HG03575 (cell line): Measurements from ENCODE around the gene PTGDR.

Experiments
- ATAC-seq: cut with Tn5 transposase; IDR thresholded peaks from one replicate; pipeline ENCODE4 v1.9.1; 2021; ENCODE audit not compliant: unreplicated experiment, insufficient number of reproducible peaks, low FRiP score; ENCODE audit errors: extremely low read depth

The PTGDR gene, protein sequence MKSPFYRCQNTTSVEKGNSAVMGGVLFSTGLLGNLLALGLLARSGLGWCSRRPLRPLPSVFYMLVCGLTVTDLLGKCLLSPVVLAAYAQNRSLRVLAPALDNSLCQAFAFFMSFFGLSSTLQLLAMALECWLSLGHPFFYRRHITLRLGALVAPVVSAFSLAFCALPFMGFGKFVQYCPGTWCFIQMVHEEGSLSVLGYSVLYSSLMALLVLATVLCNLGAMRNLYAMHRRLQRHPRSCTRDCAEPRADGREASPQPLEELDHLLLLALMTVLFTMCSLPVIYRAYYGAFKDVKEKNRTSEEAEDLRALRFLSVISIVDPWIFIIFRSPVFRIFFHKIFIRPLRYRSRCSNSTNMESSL

DNA sequence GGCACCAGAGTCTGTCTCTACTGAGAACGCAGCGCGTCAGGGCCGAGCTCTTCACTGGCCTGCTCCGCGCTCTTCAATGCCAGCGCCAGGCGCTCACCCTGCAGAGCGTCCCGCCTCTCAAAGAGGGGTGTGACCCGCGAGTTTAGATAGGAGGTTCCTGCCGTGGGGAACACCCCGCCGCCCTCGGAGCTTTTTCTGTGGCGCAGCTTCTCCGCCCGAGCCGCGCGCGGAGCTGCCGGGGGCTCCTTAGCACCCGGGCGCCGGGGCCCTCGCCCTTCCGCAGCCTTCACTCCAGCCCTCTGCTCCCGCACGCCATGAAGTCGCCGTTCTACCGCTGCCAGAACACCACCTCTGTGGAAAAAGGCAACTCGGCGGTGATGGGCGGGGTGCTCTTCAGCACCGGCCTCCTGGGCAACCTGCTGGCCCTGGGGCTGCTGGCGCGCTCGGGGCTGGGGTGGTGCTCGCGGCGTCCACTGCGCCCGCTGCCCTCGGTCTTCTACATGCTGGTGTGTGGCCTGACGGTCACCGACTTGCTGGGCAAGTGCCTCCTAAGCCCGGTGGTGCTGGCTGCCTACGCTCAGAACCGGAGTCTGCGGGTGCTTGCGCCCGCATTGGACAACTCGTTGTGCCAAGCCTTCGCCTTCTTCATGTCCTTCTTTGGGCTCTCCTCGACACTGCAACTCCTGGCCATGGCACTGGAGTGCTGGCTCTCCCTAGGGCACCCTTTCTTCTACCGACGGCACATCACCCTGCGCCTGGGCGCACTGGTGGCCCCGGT is at the start of gene PTGDR:
TSS of gene PTGDR (plus strand) at position 198 of the 778 bp plus-strand sequence. CDS start at position 315, 117 bp downstream.
- no peak for ATAC-seq

DNA sequence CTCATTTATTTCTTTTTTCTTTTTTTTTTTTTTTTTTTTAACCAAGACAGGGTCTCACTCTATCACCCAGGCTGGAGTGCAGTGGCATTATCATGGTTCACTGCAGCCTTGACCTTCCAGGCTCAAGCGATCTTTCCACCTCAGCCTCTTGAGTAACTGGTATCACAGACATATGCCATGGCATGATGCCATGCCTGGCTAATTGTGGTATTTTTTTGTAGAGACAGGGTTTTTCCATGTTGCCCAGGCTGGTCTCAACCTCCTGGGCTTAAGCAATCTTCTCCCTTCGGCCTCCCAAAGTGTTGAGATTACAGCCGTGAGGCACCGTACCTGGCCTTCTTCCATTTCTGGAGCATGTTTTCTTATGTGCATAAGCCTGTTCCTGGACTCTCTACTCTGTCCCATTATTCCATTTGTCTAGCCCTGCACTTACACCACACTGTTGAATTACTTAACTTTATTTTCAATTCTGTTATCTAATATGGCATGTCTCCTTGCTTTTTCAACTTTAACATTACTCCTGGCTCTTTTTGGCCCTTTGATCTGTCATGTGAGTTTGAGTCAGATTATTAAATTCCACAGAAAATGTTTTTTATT is 47.9 kb upstream of the PTGDR start:
- no peak for ATAC-seq

DNA sequence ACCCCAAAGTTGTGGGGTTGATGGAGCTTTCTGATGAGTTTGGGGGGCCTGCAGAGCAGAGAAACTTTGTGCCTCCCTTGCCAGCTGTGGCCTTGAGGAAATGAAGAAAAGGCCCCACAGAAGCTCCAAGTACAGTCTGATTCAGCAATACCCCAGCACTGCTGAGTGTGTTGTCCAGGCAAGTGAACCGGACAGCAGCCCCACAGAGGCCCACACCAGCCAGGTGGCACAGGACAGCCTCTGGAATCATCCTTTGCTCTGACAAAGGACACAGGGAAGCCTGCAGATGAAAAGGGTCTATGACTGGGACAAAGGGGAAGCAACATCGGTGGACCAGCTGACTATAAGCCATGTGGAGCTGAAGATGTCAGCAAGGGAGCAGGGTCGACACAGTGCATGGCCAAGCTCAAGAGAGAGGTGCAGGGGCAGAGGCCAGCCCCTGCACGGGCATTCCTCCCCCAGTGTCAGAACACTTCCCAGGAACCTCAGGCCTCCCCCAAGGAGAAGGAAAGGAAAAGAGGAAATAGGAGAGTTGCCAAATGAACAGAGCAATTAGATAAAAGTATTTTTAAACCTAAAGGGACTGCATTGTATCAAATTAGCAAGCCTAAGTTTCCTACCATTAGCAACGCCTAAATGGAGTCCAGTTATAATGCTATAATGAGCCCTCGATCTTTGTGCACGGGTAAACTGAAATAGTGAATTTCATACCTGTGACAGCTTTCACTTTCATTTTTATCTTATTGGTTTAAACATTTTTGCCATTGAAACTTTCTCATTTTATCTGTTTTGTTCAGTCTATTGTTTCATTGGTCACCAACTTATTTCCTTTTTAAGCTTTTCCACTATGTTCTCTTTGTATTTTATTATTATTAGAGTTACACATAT is 46.3 kb upstream of the PTGDR start:
- ATAC-seq, result no peak

DNA sequence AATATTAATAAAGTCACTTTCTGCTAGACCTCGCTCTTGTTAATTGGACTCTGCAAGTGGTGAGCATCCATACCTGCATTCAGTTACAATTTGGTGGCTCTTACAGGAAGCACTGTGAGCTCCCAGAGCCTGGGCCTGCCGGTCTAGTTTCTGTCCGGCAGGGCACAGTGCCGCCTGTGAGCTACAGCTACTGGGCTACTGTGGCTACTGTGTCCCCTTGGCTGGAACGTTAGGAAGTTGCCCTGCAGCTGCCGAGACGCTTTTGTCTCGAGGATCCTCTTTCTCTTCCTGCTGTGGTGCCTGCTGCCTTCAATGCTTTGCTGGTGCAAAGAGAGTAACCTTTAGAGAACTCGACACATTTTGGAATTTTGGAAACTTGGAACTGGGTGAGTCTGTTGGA is 44.6 kb upstream of the PTGDR start:
- ATAC-seq, result no peak

DNA sequence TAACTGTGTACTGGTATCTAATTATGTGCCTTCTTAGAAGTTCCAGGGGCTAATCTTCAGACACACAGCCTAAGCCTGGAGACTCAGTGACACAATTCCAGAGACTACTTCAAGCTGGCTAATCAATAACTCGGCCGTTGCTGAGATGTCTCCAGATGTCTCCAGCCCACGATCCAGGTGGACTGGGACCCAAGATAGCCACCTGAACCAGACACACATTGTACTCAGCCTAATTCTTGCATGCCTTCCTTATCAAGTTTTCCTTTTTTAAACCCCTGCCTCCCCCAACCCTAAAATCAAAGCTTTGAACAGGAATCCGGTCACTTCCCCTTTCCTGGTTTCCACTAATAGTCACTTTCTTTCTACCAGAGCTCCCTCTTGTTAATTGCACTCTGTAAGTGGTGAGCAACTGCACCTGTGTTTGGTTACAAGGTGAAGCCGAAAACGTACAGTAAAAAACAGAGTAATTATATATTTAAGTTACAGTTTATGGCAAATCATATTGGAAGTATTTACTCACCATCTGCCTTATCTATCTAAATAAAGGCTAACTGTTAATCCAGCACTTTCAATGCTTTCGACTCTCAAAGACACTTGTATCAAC is 39.8 kb upstream of the PTGDR start:
- no peak for ATAC-seq

DNA sequence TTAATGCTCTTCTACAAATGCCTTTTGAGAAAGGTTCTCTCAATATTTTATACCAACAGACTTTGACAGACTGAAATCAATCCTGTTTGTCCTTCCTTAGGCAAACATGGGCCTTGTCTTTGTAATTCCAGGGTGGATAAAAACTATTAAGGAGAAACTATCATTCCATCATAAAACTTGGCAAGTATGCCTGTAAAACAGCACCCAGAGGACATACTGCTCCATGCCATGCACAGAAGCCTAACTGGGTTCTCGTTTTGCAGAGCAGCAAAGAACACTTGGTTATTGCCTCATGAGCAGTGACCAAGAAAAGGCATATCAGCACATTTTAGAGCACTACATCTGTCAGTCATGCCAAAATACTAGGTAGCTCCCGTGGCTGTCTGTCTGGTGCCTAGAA is 33.8 kb upstream of the PTGDR start:
- no peak for ATAC-seq

DNA sequence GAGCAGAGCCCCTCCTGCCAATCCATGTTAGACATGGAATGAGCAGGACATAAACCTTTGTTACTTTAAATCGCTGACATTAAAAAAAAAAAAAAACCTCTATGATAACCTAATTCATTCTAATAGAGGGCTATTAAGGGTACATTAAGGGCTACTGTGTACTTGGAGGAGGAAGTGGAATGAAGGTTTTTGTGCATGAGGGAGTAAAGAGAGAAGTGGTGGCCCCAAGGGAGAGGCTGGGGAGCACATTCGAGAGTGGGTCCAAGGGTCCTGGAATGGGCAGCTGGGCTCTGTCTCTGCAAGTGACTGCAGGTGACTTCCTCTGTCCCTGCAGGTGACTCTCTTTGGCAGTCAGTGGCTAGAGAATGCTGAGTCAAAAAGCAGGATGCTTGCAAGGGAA is 32.1 kb upstream of the PTGDR start:
- ATAC-seq, result no peak

DNA sequence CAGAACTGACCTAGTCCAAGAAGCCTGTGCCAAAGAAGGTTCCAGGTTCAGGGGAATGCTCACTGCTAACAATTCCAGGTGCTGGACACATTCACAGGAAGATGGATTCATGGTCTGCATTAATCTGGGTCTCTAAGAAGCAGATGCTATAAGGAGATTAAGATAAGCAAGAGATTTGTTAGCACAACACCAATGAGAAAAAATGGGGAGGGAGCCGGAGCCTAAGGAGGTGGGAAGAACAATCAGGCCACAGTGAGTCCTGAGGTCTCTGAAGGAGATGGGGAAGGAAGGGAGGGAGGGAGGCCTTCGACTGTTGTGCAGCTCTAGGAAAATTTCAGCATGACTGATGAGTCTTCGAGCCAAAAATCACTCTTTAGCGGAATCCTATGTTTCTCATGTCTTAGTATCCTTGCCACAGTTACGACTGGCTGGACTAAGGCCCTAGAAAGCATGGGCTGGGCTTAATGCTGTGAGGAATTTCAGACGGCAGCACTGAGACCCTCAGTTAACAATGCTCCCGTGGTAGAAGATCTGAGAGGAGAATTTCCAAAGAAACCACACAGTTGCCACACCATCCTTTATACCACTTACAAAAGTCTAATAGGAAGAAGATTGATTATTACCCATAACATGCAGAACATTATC is 31.5 kb upstream of the PTGDR start:
- no peak for ATAC-seq

DNA sequence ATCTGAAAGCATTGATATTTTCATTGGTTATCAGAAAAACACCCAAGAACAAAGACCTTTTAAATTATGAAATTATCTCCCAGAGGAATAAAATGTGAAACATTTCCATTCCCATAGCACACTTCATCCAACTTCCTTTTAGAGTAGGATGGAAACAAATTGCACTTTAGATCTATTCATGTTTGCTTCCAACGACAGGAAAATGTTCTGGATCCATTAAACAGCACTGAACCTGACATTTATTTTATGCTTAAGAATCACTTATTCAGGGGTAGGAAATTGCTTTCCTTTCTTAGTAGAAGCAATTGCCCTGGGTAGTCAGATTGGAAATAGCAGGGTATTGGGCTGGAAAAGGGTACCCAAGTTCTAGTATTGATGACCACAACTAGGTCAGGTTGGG is 28.8 kb upstream of the PTGDR start:
- ATAC-seq, result no peak

DNA sequence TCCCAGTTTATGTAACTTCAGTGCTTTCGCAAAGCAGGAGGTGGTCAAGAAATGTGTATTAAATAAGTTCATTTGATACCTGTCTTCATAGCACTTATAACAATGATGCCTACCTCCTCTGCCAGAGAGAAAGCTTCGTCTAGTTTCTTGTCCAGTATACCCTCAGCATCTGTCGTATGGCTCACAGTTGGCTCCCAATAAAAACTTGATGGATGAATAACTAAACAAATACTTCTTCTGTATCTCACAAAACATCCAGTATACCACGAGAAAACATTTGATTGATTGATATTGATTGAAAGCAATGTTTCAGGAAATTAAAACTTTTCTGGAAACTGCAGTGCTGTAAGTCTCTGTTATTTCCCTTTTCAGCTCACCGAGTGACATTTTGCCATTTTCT is 26.9 kb upstream of the PTGDR start:
- no peak for ATAC-seq

DNA sequence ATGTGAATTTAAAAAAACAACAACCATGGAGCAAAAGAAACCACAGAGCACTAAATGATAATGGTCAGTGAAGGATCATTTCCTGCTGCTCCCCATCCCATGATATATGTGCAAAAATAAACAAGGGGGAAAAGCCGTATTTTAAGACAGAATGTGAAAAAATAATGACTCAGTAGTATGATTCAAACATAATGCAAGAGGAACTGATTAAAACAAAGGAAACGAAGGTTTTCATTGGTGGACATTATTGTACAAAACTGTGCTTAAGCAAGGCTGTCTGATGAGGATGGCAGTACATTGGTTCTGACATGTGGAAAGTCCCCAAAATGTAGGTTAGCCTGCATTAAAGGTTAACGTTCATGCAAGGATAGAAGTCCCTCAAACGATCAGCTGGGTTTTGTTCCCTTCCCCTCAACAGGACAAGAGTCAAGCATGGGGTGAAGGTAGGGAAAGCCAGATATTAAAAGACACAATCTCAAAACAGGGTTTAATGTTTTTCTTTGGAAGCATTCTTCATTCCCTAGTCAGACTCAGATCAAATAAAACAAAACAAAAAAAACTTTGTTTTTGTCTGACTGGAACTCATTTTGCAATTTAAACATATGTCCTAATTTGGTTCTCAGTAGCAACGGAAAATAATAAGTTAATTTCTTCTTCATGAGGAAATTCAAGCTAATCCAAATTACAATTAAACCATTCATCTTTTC is 26.3 kb upstream of the PTGDR start:
- ATAC-seq, result no peak

DNA sequence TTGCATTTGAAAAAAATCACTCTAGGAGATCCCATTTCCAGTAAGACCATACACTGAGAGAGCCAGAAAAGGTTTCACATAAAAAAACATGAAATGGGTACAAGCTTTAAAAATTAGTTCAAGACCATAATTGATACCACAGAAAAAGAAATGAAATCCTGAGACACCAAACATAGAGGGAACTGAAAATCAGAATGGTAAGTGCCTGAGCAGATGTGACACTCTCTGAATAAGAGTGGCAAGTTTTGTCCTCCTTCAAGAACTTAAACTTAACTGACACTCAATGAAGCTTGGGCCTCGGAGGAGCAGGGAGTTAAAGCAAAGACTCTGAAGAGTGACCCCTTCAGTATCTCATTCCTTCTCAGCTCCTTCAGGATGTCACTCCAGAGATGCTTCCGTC is 23.2 kb upstream of the PTGDR start:
- no peak for ATAC-seq

DNA sequence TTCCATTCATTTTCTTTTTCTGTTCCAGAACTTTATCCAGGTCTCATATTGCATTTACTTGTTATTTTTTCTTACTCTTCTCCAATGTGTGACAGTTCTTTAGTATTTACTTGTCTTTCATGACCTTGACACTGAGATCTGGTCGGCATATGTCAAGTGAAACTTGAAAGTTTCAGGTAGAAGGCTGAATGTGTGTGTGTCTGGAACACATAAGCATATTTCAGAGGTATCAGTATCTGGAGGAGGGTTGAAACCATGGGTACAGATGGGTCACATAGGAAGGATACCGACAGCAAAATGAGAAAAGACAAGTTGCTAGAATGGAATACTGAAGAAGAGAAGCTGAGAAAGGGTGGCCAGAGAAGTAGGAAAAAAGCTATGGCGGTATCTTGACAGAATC is 22.5 kb upstream of the PTGDR start:
- ATAC-seq, result no peak

DNA sequence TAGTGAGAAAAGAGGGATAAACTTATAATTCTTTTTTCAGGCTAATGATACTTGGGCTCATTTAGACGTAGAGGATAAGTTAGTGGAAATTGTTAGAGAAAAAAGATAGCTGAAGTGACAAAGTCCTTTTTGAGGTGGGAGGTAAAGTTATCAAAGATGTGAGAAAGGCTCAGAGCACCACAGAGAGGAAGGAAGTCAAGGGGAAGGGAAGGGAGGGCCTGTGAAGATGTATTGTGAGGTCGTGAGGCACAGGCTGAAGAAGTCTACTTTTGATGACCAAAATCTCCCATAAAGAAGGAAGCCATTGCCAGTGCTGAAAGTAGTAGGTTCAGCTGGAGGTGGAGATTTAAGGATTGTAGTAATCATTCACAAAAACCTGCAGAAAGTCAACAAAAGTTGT is 19.4 kb upstream of the PTGDR start:
- no peak for ATAC-seq

DNA sequence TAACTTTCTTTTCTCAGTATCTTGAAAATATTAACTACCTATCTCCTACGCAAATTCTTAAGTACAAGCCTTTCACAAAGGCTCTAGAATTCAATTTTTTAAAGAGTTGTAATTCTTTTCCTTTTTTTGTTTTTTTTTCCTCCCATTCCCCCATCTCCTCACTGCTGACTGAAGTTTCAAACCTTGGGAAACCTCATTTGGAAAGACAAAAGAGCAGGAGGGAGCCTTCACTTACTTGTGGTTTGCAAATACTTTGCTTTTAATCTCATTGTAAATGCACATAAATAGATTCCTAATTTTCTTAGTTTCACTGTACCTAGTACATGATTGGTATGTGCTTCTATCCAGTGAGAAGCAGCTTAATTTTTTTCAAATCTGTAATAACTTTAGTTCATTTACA is 15.8 kb upstream of the PTGDR start:
- no peak for ATAC-seq

DNA sequence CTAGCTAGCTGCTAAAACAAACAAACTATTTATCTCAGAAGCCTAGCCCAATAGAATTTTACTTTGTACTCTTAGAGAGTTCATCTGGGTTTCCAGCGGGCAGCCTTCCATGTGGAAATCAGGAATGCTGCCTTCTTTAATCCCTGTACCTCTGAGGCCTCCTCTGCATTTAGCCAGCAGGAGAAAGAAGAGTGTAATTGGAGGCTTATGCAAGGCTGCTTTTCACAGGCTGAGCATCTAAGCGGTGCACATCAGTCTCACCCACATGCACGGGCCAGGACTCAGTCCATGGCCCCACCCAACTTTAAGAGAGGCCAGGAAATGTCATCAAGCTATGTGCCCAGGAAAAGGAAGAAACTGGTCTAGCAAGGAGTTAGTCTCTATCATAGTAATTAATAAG is 14.0 kb upstream of the PTGDR start:
- ATAC-seq, result no peak

DNA sequence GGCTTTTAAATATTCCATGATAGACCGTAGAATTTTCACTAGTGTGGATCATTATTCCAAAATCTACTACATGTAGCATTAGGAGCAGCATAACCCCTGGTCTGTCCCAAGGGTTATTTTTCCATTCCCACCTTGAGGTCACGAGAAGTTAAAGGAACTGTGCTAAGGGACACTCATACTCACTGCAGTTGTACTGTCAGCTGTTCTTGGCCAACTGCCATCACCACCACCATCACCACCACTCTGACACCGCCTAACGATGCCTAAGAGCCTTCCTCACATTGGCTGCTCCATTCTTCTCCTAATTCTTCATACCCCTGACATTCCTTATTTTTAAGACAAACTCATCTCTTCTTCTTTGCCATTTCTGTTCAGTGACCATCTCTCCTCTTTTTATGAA is 13.4 kb upstream of the PTGDR start:
- no peak for ATAC-seq

DNA sequence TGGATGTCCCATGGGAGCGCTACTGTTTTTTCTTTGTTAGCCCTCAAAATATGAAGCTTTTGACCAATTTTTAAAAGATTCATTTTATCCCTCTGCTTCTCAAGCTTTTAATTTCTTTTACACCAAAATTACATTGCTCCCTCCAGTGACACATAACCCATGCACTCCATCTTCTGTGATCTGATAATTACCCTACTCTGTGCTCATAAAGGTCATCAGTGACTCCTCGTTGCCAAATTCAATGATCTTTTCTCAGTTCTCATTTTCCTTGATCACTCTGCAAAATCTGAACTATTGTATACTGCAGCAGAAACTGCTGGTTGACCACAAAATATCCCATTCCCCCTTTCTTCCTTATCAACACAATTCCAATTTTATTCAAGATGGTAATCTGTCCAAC is 8.7 kb upstream of the PTGDR start:
- ATAC-seq, result no peak
